Kidney (tissue), 14 donors: ENCODE results near the gene TRMT1. TPM values are rescaled to one million over a fixed set of nuclear protein-coding genes. Genes with fewer than 3 reads are reported as not detected.

Experiments used
- DNase-seq, 5 donors: peaks; one replicate each; pipeline ENCODE4 v3.0.0-alpha.2; 2013 to 2020
- FAIRE-seq: peaks from 2 replicates; lab custom pipeline; 2012; peaks lifted over from hg19 to GRCh38; lab: Jason Lieb, UNC
- H3K27ac ChIP-seq, 2 donors: one replicate each; pipeline ENCODE4 v1.7.0; 2013; ENCODE audit warnings: low read depth in 2 of 2, low read length in 2 of 2, inconsistent platforms in 1 of 2
- H3K27me3 ChIP-seq: one replicate; pipeline ENCODE4 v1.7.1; 2013; ENCODE audit warnings: low read length, inconsistent platforms; ENCODE audit not compliant: control insufficient read depth, insufficient read depth
- H3K36me3 ChIP-seq, 3 donors: one replicate each; pipeline versions ENCODE4 v1.7.0 to v1.7.1; 2013; ENCODE audit warnings: low read length in 3 of 3, control low read depth in 1 of 3, inconsistent platforms in 1 of 3; ENCODE audit not compliant: insufficient read depth in 3 of 3, control insufficient read depth in 2 of 3
- H3K4me1 ChIP-seq, 3 donors: one replicate each; pipeline versions ENCODE4 v1.7.0 to v1.7.1; 2013; ENCODE audit warnings: low read length in 3 of 3, inconsistent platforms in 1 of 3, low read depth in 1 of 3; ENCODE audit not compliant: control insufficient read depth in 2 of 3, insufficient read depth in 2 of 3
- H3K4me3 ChIP-seq, 3 donors: one replicate each; pipeline versions ENCODE4 v1.7.0 to v1.8.1; 2013; ENCODE audit warnings: low read length in 3 of 3, control low read depth in 1 of 3, inconsistent platforms in 1 of 3
- H3K9ac ChIP-seq, 3 donors: one replicate each; pipeline versions ENCODE4 v1.7.0 to v1.7.1; 2013; ENCODE audit warnings: low read length in 3 of 3, control low read depth in 1 of 3, inconsistent platforms in 1 of 3
- H3K9me3 ChIP-seq, 3 donors: one replicate each; pipeline versions ENCODE4 v1.7.0 to v1.7.1; 2013; ENCODE audit warnings: low read length in 3 of 3, control low read depth in 1 of 3, inconsistent platforms in 1 of 3; ENCODE audit not compliant: control insufficient read depth in 2 of 3, insufficient read depth in 1 of 3
- CTCF ChIP-seq: IDR thresholded peaks from 3 replicates; pipeline ENCODE4 v1.5.1; 2012; ENCODE audit warnings: mild to moderate bottlenecking, moderate library complexity, borderline replicate concordance; ENCODE audit not compliant: insufficient read depth; ENCODE audit errors: extremely low read depth
- intact Hi-C: fragments of 100-400 bp; cut with DNase I; formaldehyde crosslinking; loops from one replicate; pipeline ENCODE4 v1.11.1; 2022
- polyA plus RNA-seq: library from polyadenylated mRNA; stranded (reverse); fragments of 350-450 nt; fragmentation: Illumina TruSeq; extraction: RNeasy Lipid Tissue Mini Kit (QIAGEN cat#74804); gene quantifications from one replicate; pipeline ENCODE4 v1.2.3, GENCODE V29; 2014; ENCODE audit warnings: low read depth, low replicate concordance; ENCODE audit not compliant: insufficient read depth
- total RNA-seq: library from RNA; stranded (reverse); fragmentation: NEBNext Ultra II Directional; extraction: Animal tissue kit (Norgen Biotek cat#: 25700); gene quantifications from one replicate; pipeline ENCODE4 v1.2.1, GENCODE V29; 2021
- donor health status: control.
- donor health status: control.
- donor health status: control.
- donor health status: control.
- donor health status: control.
- donor health status: DM: yes; HTN: yes; CAD: no.
- donor health status: Normal renal cell carcinoma (clear cell type).

TRMT1 gene
- total and polyA plus RNA-seq, 2 donors from 2014 or later, result 22.7 to 40.0 TPM

- DNase-seq, result no peak
- Histone ChIP-seq H3K36me3 (no peaks in the 10 kb centered on the region), H3K27ac (no peak overlapping the region), H3K4me1 (peaks cover 0 to 17% (median 8%) of the 10 kb centered on the region in 3 donors), H3K27me3 (no peaks in the 10 kb centered on the region), H3K9ac (no peak overlapping the region), H3K9me3 (no peaks in the 10 kb centered on the region), H3K4me3 (no peak overlapping the region)
- intact Hi-C loops, result no loop called here
- TF ChIP-seq CTCF, result no peak
- no peak for FAIRE-seq
Measured at GRCh38 chr19:13087295-13087694, 29.2 kb downstream of the TRMT1 start.

GRCh38 chr19:13086341-13086740, 30.2 kb downstream of the TRMT1 start:
- no peaks in the 10 kb centered on the region for H3K36me3 ChIP-seq
- peaks cover 0 to 13% (median 8%) of the 10 kb centered on the region in 3 donors for H3K4me1 ChIP-seq
- TF ChIP-seq CTCF, result no peak
- no peak overlapping the region for H3K9ac ChIP-seq
- H3K4me3 ChIP-seq, result no peak overlapping the region
- no peaks in the 10 kb centered on the region for H3K27me3 ChIP-seq
- intact Hi-C loops, result no loop called here
- no peak overlapping the region for H3K27ac ChIP-seq
- no peak for FAIRE-seq
- DNase-seq, result no peak
- H3K9me3 ChIP-seq, result no peaks in the 10 kb centered on the region

GRCh38 chr19:13085666-13086065, 30.9 kb downstream of the TRMT1 start:
- no peak for TF ChIP-seq CTCF
- DNase-seq, result no peak
- peaks cover 0 to 10% (median 5%) of the 10 kb centered on the region in 3 donors for H3K4me1 ChIP-seq
- no peak overlapping the region for H3K4me3 ChIP-seq
- no peaks in the 10 kb centered on the region for H3K27me3 ChIP-seq
- intact Hi-C loops, result no loop called here
- no peak for FAIRE-seq
- no peaks in the 10 kb centered on the region for H3K36me3 ChIP-seq
- no peak overlapping the region for H3K27ac ChIP-seq
- H3K9ac ChIP-seq, result no peak overlapping the region
- no peaks in the 10 kb centered on the region for H3K9me3 ChIP-seq

- intact Hi-C loops, result no loop called here
- DNase-seq (no peak), FAIRE-seq (no peak)
- H3K4me3 ChIP-seq, result no peak overlapping the region
- no peaks in the 10 kb centered on the region for H3K36me3 ChIP-seq
- H3K9me3 ChIP-seq, result no peaks in the 10 kb centered on the region
- peaks cover 0 to 8% (median 0%) of the 10 kb centered on the region in 3 donors for H3K4me1 ChIP-seq
- no peak overlapping the region for H3K9ac ChIP-seq
- H3K27me3 ChIP-seq, result no peaks in the 10 kb centered on the region
- no peak for TF ChIP-seq CTCF
- H3K27ac ChIP-seq, result no peak overlapping the region
Measured at GRCh38 chr19:13083627-13084026, 32.9 kb downstream of the TRMT1 start.
